Stimulated activated CD8-positive, alpha-beta memory T cell treated with anti-CD3 and anti-CD28 coated beads, Interleukin-4, amount 100 ng/mL, for 1 hour (primary cell): ENCODE data around the gene CDX2.
"Not testable (repeated sequence)": the region's sequence is repeated elsewhere in the genome, so short reads cannot be mapped to it uniquely, and the experiment has no call there.

ENCODE experiments used
- DNase-seq, 2 donors: peaks; one replicate each; pipeline ENCODE4 v3.0.0-alpha.2; 2020; ENCODE audit warnings: low read depth in 2 of 2, low spot score in 1 of 2

Gene CDX2

GRCh38 chr13:27969082-27969865 is at the start of gene CDX2:
TSS of gene CDX2 (minus strand) at chr13:27969315. CDS start at chr13:27969006, 309 bp downstream.
- no peak for DNase-seq

DNA sequence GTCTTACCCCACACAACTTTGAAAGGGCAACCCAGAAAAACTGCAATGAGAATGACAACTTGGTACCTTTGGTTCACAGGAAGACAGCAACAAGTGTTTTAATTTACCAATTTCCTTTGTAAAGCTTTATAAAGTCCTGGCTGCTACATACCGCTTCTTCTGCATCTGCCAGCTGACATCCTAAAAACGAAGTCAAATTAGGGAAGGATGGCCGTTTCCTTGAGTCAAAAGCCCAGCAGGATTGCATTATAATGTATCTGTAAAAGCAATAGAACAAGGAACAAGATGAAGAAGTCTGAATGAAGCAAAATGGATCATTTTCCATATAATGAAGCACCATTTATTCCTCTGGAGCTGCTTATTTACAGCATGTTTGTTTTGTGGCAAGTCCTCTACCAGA is 45.2 kb upstream of the CDX2 start:
- DNase-seq = no peak

DNA sequence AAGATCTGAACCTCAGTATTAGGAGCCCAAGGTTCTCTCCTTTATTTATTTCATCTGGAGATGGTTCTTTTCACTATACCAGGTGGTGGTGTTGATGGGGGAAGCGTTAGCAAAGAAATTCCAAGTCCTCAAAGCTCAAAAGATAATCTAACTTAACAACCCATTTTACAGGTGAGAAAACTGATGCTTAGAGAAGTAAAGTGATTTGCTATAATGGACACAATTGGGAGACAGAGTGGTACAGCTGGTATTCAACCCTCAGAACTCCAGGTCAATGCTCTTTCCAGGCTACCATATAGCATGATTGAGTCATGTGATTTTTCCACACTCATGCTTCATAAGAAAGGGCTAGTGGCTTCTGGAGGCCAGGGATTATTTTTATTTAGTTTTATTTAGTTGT is 44.4 kb upstream of the CDX2 start:
- no peak for DNase-seq

- no peak for DNase-seq
Measured at GRCh38 chr13:28012896-28013295, 43.8 kb upstream of the CDX2 start.

DNA sequence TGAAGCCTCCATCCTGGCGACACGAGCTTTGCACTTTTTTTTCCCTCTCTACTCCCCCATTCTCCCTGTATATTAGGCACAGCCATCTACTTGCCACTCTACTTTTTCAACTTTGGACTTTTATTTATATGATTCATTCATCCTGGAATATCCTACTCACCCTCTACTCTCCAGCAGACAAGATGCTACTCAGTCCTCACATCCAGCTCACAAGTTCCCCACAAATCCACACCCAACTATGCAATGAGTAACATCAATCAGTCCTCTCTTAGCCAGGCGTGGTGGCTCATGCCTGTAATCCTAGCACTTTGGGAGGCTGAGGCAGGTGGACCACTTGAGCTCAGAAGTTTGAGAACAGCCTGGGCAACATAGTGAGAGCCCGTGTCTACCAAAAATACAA is 43.3 kb upstream of the CDX2 start:
- no peak for DNase-seq

DNA sequence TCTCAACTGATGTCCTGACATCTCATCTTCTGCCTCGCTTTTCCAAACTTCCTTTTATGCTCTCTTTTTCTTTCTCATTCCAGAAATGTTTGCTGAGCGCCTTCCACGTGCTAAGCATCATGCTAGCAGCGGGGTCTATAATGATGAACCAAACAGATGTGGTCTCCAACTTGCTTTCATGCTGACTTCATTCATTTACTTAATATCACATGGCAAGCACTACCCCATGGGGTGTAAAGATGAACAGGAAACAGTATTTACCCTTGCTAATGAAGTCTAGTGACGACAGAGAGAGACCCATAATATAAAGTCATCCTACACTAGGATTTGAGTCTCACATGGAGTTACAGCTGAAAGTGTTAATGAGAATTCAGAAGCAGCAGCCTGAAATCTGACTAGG is 40.9 kb upstream of the CDX2 start:
- DNase-seq = no peak

- DNase-seq = not testable (repeated sequence)
Measured at GRCh38 chr13:28005016-28005415, 35.9 kb upstream of the CDX2 start.

DNA sequence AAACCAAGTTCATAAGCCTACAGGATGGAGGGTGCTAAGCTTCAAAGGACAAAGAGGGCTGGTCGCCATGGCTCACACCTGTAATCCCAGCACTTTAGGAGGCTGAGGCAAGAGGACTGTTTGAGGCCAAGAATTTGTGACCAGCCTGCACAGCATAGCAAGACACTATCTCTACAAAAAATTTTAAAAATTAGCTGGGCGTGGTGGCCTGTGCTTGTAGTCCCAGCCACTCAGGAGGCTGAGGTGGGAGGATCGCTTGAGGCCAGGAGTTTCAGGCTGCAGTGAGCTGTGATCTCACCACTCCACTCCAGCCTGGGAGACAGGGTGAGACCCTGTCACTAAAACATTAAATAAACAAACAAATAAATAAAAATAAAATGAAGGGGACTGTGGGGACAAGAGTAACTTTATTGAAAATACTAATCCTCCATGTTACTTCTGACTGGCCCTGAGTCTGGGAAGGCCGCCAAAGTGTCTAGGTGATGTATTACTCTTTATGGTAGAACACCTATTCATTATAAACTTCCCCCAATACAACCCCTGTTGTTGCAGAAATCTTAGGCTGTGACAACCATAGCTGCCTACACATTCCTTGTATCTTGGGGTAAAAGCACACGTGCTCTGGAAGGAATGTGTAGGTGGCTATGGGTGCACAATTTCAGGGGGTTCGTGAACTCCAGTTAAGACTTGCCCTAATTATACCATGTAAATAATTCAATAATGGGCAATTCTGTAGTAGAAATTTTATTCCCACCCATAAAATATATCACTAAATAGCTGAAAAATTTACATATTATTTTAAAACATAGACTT is 34.0 kb upstream of the CDX2 start:
- DNase-seq = no peak

DNA sequence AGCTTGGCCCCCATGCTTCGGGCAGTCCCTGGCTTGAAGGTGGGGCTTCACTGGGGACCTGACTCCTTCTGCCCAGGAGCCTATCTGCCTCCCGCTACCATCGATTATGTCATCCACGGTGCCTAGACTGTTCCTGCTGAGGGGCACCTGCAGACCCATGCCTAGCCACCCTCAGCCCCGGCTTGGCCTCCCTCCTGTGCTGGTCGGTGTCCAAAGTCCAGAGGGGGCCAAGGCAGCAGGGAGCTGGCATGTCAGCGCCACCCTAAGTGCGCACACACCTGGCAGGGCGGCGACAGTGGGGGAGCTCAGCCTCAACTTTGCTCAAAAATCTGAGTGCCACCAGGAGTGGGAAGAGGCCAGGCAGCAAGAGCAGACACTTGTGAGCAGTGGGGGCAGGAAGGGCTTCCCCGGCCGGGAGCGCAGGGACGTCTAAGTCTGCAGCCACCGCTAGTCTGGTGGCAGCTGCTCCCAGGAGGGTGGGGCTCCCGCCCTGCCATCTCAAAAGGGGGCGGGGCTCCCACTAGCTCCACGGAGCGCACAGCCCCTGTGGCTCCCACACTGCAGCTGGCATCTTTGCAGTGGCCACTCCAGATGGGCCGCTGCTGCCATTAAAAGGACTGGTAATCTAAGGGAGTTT is 32.8 kb upstream of the CDX2 start:
- no peak for DNase-seq

- no peak for DNase-seq
Measured at GRCh38 chr13:28001049-28001448, 31.9 kb upstream of the CDX2 start.

DNA sequence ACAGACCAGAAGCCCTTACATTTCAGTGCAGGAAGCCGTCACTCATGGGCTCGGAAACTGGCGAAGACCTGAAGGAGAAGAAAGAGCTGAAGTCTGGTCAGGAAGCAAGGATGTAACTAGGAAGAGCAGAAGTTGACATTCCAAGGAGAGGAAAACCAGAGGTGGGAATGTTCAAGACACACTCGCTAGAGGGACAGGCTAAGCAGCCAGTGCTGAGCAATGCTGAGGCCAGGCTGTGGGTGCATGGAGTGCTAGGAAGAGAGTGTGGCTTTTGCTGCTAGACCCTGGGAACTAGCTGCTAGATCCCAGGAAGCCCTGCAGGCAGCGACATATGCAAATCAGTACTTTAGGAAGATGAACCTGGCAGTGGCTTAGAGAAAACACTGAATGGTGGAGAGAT is 31.5 kb upstream of the CDX2 start:
- no peak for DNase-seq

GRCh38 chr13:27997904-27998522 is 28.9 kb upstream of the CDX2 start:
- DNase-seq = no peak

DNA sequence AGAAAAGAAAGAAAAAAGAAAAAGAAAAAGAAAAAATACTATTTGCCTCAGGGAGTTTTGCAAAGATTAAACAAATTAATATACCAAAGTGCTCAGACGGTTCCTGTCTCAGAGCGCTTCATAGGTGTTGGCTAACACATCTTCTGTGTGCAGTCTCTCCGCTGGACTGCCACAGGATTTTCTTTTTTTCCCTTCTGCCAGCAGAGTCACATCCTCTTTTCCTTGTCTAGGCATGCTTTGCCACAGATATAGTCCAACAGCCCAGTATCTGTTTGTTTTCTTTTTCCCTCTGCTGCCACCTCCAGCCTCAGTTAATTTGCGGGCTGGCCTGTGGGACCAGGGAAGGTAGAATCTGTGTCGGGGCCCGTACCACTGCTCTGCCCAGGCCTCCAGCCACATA is 22.8 kb upstream of the CDX2 start:
- DNase-seq = no peak

- no peak for DNase-seq
Measured at GRCh38 chr13:27988520-27988919, 19.4 kb upstream of the CDX2 start, which contains the start of gene URAD. TSS of gene URAD (minus strand) at chr13:27988693. CDS start at chr13:27988637, 56 bp downstream.

GRCh38 chr13:27985600-27985999 is 16.5 kb upstream of the CDX2 start:
- no peak for DNase-seq

DNA sequence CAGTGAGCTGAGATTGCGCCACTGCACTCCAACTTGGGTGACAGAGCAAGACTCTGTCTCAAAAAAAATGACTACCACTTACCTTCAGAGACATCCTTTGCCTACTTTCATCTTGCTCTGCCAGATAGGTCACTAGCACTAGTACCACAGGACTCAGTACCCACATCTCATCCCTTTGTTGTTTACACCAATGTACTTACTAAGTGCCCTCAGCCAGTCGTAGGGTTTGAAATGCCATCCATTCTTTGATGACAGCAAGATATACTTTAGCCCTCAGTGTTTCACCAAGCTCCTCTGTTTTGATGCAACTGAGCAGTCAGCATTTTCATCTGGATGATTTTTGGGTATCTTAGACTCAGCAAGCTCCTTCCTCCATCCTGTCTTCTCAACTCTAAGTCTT is 13.2 kb upstream of the CDX2 start:
- no peak for DNase-seq

DNA sequence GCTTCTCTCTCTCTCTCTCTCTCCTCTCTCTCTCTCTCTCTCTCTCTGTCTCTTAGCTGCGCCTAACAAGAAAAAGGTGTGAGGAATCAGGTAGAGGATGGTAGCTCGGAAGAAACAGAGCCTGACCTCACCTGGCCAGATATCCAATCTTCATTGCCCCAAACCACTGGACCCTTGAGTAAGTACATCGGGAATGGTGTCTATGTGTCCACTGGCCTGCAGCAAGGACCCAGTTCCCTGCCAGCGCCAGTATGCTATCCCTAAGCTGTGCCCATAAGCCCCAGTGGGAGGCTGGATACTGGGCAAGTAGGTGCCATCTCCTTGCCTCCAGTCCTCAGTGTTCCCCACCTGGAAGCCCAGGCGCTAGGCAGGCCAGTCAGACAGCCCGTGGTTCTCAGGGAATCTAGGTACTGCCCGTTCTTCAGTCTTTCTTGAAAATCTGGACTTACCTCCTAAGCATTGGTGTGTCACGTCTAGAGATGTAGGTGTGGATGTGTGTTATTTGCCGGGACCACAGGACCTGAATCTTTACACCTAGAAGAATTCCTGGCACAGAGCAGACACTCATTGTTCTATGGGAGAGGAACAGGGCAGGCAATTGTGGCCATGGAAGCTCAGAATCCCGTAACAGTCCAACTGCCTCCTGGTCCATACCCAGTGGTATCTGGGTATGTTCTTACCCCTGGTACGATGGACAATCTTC is 12.0 kb upstream of the CDX2 start:
- DNase-seq = no peak

DNA sequence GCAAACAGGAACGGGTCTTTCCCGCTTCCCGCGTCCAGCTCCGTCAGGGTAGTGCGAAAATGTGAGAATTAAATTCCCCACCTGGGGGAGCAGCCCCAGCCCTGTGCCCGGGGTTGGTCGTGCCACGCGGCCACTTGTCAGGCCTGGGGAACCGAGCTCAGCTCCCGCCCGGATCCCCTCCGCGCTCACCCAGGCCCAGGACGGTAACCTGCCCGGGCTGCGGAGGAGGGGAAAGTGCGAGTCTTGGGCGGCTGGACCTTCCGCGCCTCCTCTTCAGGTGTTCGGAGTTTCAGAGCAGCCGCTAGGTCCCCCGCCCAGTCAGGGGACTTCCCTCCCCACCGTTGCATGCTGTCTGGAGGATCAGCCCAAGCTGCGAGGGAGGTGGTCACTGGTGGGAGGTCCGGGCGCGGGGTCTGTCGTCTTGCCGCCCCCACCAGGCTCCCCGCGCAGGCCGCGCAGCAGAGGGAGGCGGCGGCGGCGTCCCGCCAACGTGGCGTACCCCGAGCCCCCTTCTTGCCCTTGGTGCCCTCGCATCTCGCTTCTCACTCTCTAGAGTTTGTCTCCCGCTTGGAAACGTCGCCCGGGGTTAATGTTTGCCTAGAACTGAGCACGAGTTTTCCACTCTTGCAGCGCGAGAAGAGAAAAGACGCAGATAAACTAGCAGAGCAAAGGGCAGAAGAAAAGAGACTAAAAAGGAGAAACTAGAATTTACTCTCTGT is 11.3 kb upstream of the CDX2 start:
- no peak for DNase-seq

GRCh38 chr13:27979765-27980279 is 10.7 kb upstream of the CDX2 start:
- DNase-seq = no peak
